Thyroid gland (tissue), 4 donors: ENCODE data around the gene PDZD2.

Experiments used
- POLR2A ChIP-seq, 2 donors: fragments of 450-650 bp; IDR thresholded peaks; one replicate each; pipeline ENCODE4 v1.6.1; 2017; ENCODE audit warnings: antibody characterized with exemption in 2 of 2, mild to moderate bottlenecking in 2 of 2, moderate library complexity in 1 of 2
- TF ChIP-seq, protein P1 (sequence below), 6 experiments: fragments of 200-600 bp in 3 of 6; fragments of 450-650 bp in 3 of 6; sonication (generic) in 3 of 6; IDR thresholded peaks; one replicate each; pipeline ENCODE4 v1.5.1; 2016 to 2019; ENCODE audit warnings: antibody characterized with exemption in 6 of 6, mild to moderate bottlenecking in 2 of 6, inconsistent platforms in 1 of 6, moderate library complexity in 1 of 6

DNA sequence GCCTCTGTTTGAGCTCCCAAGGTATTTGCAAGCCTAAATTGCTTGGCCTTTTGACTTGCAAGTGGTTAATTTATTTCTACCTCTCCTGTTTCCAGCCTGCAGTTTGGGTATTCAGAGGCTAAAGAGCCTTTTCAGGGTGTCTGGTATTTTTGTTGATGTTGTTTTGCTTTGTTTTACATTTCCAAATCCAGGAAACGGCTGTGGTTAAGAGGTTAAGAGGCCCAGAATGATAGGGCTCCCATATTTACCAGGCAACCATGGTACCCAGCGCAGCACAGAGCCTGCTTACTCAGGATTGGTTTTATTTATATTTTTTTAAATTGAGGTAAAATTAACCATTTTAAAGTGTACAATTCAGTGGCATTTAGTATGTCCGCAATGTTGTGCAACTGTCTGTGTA, 92.1 kb downstream of the PDZD2 start:
- TF ChIP-seq, protein P1, sequence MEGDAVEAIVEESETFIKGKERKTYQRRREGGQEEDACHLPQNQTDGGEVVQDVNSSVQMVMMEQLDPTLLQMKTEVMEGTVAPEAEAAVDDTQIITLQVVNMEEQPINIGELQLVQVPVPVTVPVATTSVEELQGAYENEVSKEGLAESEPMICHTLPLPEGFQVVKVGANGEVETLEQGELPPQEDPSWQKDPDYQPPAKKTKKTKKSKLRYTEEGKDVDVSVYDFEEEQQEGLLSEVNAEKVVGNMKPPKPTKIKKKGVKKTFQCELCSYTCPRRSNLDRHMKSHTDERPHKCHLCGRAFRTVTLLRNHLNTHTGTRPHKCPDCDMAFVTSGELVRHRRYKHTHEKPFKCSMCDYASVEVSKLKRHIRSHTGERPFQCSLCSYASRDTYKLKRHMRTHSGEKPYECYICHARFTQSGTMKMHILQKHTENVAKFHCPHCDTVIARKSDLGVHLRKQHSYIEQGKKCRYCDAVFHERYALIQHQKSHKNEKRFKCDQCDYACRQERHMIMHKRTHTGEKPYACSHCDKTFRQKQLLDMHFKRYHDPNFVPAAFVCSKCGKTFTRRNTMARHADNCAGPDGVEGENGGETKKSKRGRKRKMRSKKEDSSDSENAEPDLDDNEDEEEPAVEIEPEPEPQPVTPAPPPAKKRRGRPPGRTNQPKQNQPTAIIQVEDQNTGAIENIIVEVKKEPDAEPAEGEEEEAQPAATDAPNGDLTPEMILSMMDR (IDR thresholded peaks at IDR 0.05), result no peak
- no peak for TF ChIP-seq POLR2A (IDR thresholded peaks at IDR 0.05)
